Neural cell (in vitro differentiated cells): ENCODE results near the gene ANO3.

Experiments
- CTCF ChIP-seq: fragments of 450-650 bp; IDR thresholded peaks from 2 replicates; pipeline ENCODE4 v1.5.1; 2014; ENCODE audit warnings: antibody characterized with exemption, mild to moderate bottlenecking, moderate library complexity; ENCODE audit not compliant: poor library complexity, severe bottlenecking
- EZH2 ChIP-seq: fragments of 200-600, 300-800 bp; shearing (Covaris generic), sonication (generic); IDR thresholded peaks from 2 replicates; pipeline ENCODE4 v1.6.1; 2014; ENCODE audit warnings: antibody characterized with exemption, low read length, borderline replicate concordance, mild to moderate bottlenecking; ENCODE audit not compliant: insufficient read depth, poor library complexity, severe bottlenecking
- RAD21 ChIP-seq: fragments of 450-650 bp; conservative IDR thresholded peaks from 2 replicates; pipeline ENCODE4 v1.6.1; 2014; ENCODE audit warnings: antibody characterized with exemption, mild to moderate bottlenecking, moderate library complexity

DNA sequence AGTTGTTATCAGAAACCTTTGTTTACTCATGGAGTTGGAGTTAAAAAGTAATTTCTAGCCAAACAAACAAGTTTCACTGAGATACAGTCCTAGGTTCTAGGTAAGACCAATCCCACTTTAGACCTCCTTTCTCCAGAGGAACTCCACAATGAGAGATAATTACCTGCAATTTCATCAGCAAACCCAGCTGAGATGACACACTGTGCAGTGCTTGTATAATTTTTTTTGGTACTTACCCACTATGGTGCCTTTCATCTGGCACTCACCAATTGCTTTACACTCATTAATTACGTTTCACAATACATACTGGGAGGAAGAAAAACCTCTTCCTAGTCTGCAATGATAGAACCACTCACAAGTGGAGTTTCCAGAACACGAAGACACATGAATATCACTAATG, 242.0 kb downstream of the ANO3 start:
- no peak for TF ChIP-seq CTCF
- no peak for TF ChIP-seq RAD21
- no peak for TF ChIP-seq EZH2
